ENCODE results near the gene SMIM44.
"Not testable (repeated sequence)": the region's sequence is repeated elsewhere in the genome, so short reads cannot be mapped to it uniquely, and the experiment has no call there.

Gene SMIM44

GRCh38 chr19:3483226-3483628 is at the start of gene SMIM44:
Gene SMIM44 (minus strand): TSS chr19:3483441. CDS start chr19:3483403, 38 bp downstream.
- DNase-seq (ENCODE audit: low read depth in 3 of 3): no peak

DNA sequence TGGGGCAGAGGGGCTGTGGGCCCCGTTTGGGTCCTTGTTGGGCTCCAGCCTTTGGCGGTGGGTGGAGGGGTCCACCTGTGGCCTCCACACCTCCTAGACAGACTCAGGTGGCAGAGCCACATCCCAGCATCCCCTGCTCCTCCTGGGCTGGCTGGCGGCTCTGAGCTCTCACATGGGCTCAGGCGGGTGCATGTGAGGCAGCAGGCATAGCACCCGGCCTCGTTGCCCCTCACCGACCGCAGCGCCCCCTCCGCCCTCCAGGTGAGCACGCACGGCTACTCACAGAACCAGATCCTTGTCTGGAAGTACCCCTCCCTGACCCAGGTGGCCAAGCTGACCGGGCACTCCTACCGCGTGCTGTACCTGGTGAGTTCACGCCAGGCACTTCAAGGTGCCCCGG is 49.8 kb upstream of the SMIM44 start:
- DNase-seq (ENCODE audit: low read depth in 3 of 3): no peak

DNA sequence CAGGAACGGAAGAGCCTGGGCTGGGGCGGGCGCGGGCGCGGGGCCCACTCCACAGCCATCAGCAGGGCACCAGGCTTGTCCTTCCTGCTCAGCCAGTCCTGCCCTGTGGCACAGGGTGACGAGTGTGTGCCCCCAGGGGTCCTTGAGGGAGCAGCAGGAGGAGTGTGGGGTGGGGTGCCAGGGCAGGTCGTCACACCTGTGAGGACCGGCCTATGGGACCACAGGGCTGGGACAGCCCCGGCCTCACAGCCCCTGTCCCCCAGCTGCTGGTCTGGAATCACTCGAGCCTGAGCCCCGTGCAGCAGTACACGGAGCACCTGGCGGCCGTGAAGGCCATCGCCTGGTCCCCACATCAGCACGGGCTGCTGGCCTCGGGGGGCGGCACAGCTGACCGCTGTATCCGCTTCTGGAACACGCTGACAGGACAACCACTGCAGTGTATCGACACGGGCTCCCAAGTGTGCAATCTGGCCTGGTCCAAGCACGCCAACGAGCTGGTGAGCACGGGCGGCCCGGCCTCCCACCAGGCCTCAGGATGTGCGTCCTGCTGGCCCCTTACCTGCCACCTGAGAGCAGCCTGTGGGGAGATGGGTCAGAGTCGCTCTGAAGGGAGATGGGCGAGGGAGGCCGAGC is 49.0 kb upstream of the SMIM44 start:
- DNase-seq (ENCODE audit: low read depth in 3 of 3): no peak

- no peak for DNase-seq (ENCODE audit: low read depth in 3 of 3)
These were observed 48.5 kb upstream of the SMIM44 start for GRCh38 chr19:3531716-3532115.

GRCh38 chr19:3530389-3530788 is 47.1 kb upstream of the SMIM44 start:
- no peak for DNase-seq (ENCODE audit: low read depth in 3 of 3)

DNA sequence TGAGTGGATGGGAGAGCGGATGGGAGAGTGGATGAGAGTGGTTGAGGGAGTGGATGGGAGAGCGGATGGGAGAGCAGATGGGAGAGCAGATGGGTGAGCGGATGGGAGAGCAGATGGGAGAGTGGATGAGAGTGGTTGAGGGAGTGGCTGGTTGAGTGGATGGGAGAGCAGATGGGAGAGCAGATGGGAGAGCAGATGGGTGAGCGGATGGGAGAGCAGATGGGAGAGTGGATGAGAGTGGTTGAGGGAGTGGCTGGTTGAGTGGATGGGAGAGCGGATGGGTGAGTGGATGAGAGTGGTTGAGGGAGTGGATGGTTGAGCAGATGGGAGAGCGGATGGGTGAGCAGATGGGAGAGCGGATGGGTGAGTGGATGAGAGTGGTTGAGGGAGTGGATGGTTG is 46.1 kb upstream of the SMIM44 start:
- DNase-seq (ENCODE audit: low read depth in 3 of 3): not testable (repeated sequence)

GRCh38 chr19:3528539-3529211 is 45.4 kb upstream of the SMIM44 start:
- DNase-seq (ENCODE audit: low read depth in 3 of 3): no peak

GRCh38 chr19:3528080-3528479 is 44.8 kb upstream of the SMIM44 start:
- no peak for DNase-seq (ENCODE audit: low read depth in 3 of 3)

DNA sequence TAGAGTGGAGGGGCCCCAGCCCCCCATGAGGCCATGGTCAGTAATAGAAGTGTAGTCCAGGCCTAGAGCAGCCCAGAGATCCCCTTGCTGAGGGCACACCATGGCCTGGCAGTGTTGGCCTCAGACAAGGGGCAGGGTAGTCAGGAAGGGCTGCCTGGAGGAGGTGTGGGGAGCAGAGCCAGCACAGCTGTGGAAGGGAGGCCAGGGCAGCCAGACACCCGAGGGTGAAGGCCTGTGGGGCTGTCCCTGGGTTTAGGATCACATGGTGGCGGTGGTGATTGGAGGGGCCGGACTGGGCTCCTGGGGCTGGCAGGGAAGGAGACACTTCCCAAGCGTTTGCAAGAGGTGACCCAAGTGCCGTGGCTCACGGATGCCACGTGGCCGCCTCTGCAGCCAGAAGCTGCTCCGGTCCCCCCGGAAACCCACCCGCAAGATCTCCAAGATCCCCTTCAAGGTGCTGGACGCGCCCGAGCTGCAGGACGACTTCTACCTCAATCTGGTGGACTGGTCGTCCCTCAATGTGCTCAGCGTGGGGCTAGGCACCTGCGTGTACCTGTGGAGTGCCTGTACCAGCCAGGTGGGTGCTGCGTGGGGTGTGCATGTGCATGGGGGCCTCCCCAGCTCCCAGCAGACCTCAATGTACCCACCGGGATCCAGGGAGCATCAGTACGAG is 44.1 kb upstream of the SMIM44 start:
- no peak for DNase-seq (ENCODE audit: low read depth in 3 of 3)

GRCh38 chr19:3526507-3527237 is 43.4 kb upstream of the SMIM44 start:
- DNase-seq (ENCODE audit: low read depth in 3 of 3): no peak

GRCh38 chr19:3524904-3525451 is 41.7 kb upstream of the SMIM44 start:
- no peak for DNase-seq (ENCODE audit: low read depth in 3 of 3)

GRCh38 chr19:3524078-3524842 is 41.0 kb upstream of the SMIM44 start:
- no peak for DNase-seq (ENCODE audit: low read depth in 3 of 3)

- no peak for DNase-seq (ENCODE audit: low read depth in 3 of 3)
These were observed 40.3 kb upstream of the SMIM44 start for GRCh38 chr19:3523361-3524077.

GRCh38 chr19:3522421-3523360 is 39.5 kb upstream of the SMIM44 start:
- no peak for DNase-seq (ENCODE audit: low read depth in 3 of 3)

DNA sequence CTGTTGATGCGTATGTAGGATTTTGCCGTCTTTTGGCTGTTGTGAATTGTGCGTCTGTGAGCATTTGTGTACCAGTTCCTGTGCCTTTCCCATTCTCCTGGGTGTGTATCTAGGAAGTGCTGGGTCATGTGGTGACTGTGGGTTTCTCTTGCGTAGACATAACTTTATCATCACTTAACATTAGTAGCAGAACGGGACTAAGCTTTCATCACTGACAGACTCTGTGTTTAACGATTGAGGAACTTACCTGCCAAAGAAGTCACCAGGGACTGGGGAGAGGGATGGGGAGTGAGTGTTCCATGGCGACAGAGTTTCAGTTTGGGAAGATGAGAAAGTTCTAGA is 37.8 kb upstream of the SMIM44 start:
- no peak for DNase-seq (ENCODE audit: low read depth in 3 of 3)

GRCh38 chr19:3520166-3521103 is 37.2 kb upstream of the SMIM44 start:
- no peak for DNase-seq (ENCODE audit: low read depth in 3 of 3)

DNA sequence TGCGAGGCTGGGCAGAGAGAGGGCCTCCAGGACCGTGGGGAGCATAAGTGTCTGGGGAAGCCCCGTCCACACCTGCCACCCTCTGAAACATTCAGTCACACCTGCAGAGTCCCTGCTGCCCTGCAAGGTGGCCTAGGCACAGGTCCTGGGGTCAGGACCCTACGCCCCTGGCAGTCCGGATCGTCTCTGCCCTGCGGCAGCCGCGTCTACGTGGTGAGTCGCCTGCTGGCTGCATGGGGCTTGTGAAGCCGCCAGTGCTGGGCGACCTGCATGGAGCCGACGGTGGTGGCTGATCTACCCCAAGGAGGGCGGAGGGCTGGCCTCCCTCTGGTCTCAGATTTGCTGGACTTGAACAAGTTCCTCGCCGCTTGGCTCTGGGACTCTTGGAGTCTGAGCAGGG is 35.9 kb upstream of the SMIM44 start:
- DNase-seq (ENCODE audit: low read depth in 3 of 3): no peak

- DNase-seq (ENCODE audit: low read depth in 3 of 3): no peak
These were observed 35.4 kb upstream of the SMIM44 start for GRCh38 chr19:3518659-3519058.

DNA sequence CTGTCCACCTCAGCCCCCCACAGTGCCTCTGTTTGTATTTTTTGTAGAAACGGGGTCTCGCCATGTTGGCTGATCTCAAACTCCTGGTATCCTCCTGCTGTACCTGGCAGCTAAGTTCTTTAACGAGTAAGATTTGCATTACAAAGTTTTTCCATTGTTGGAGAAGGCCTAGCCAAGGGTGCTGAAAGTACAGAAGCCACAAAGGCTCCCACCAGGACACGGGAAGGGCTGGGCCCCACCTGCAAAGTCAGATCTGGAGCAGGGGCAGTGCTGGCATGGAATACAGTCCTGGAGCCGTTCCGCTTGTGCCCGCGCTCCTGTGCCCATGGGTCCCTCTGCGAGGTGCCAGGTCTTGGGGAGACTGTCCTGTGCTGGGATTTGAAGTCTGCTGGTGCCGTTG is 35.0 kb upstream of the SMIM44 start:
- DNase-seq (ENCODE audit: low read depth in 3 of 3): no peak
